Neural crest cell (in vitro differentiated cells): Measurements from ENCODE around the gene CST4. TPM values are rescaled to one million over a fixed set of nuclear protein-coding genes. Genes with fewer than 3 reads are reported as not detected.
"Not testable (repeated sequence)": the region's sequence is repeated elsewhere in the genome, so short reads cannot be mapped to it uniquely, and the experiment has no call there.

ENCODE experiments used
- DNase-seq: peaks from one replicate; pipeline ENCODE4 v3.0.0; 2021; ENCODE audit warnings: low read depth, mixed read lengths, low spot score
- H3K27ac Mint-ChIP-seq: one replicate; pipeline ENCODE4 v1.8.0; 2021; ENCODE audit warnings: mild to moderate bottlenecking, mixed read lengths; ENCODE audit not compliant: unreplicated experiment
- H3K27me3 Mint-ChIP-seq: 2 replicates; pipeline ENCODE4 v1.8.0; 2021; ENCODE audit warnings: low read depth, mild to moderate bottlenecking, mixed read lengths
- H3K36me3 Mint-ChIP-seq: 2 replicates; pipeline ENCODE4 v1.8.0; 2021; ENCODE audit warnings: low read depth, mild to moderate bottlenecking, mixed read lengths
- H3K4me1 Mint-ChIP-seq: 2 replicates; pipeline ENCODE4 v1.8.0; 2021; ENCODE audit warnings: mixed read lengths
- H3K4me3 Mint-ChIP-seq: one replicate; pipeline ENCODE4 v1.8.0; 2021; ENCODE audit warnings: mild to moderate bottlenecking, mixed read lengths
- H3K9me3 Mint-ChIP-seq: 2 replicates; pipeline ENCODE4 v1.8.0; 2021; ENCODE audit warnings: mixed read lengths
- CTCF ChIP-seq: fragments of 200-600 bp; sonication (generic); conservative IDR thresholded peaks from 2 replicates; pipeline ENCODE4 v1.5.0; 2021; ENCODE audit warnings: antibody characterized with exemption, mild to moderate bottlenecking
- total RNA-seq: library from RNA; stranded (reverse); gene quantifications from 2 replicates; pipeline ENCODE4 v1.2.1, GENCODE V29; 2021

Gene CST4
- total RNA-seq, 1 donor from 2014 or later = not detected

- TF ChIP-seq CTCF = no peak
- H3K9me3 Mint-ChIP-seq = no peaks in the 10 kb centered on the region
- H3K4me1 Mint-ChIP-seq = no peaks in the 10 kb centered on the region
- no peaks in the 10 kb centered on the region for H3K27me3 Mint-ChIP-seq
- no peak for DNase-seq
- no peak overlapping the region for H3K4me3 Mint-ChIP-seq
- no peak overlapping the region for H3K27ac Mint-ChIP-seq
- no peaks in the 10 kb centered on the region for H3K36me3 Mint-ChIP-seq
Measured at GRCh38 chr20:23659989-23660837, 28.6 kb downstream of the CST4 start.

GRCh38 chr20:23659610-23659988 is 29.2 kb downstream of the CST4 start:
- H3K27ac Mint-ChIP-seq, DNase-seq, H3K36me3 Mint-ChIP-seq, H3K27me3 Mint-ChIP-seq, H3K4me3 Mint-ChIP-seq, H3K4me1 Mint-ChIP-seq, H3K9me3 Mint-ChIP-seq: not testable (repeated sequence)

- Mint-ChIP-seq H3K27ac (peak overlapping the region; percentile 3), H3K9me3 (no peaks in the 10 kb centered on the region), H3K36me3 (no peaks in the 10 kb centered on the region), H3K4me3 (no peak overlapping the region), H3K4me1 (no peaks in the 10 kb centered on the region), H3K27me3 (no peaks in the 10 kb centered on the region)
- TF ChIP-seq CTCF = no peak
- no peak for DNase-seq
Measured at GRCh38 chr20:23658989-23659609, 29.7 kb downstream of the CST4 start.

- Mint-ChIP-seq H3K27ac (peak overlapping the region; percentile 5), H3K9me3 (no peaks in the 10 kb centered on the region), H3K27me3 (no peaks in the 10 kb centered on the region), H3K4me1 (no peaks in the 10 kb centered on the region), H3K36me3 (no peaks in the 10 kb centered on the region), H3K4me3 (no peak overlapping the region)
- no peak for TF ChIP-seq CTCF
- no peak for DNase-seq
Measured at GRCh38 chr20:23658336-23658735, 30.5 kb downstream of the CST4 start.

- no peak for DNase-seq
- TF ChIP-seq CTCF = no peak
- Mint-ChIP-seq H3K9me3 (no peaks in the 10 kb centered on the region), H3K4me3 (no peak overlapping the region), H3K27ac (no peak overlapping the region), H3K27me3 (no peaks in the 10 kb centered on the region), H3K4me1 (no peaks in the 10 kb centered on the region), H3K36me3 (no peaks in the 10 kb centered on the region)
Measured at GRCh38 chr20:23657202-23657601, 31.6 kb downstream of the CST4 start.

- H3K27ac Mint-ChIP-seq = no peak overlapping the region
- H3K4me1 Mint-ChIP-seq = no peaks in the 10 kb centered on the region
- H3K9me3 Mint-ChIP-seq = no peaks in the 10 kb centered on the region
- H3K36me3 Mint-ChIP-seq = no peaks in the 10 kb centered on the region
- H3K27me3 Mint-ChIP-seq = no peaks in the 10 kb centered on the region
- H3K4me3 Mint-ChIP-seq = no peak overlapping the region
- no peak for DNase-seq
- TF ChIP-seq CTCF = no peak
Measured at GRCh38 chr20:23656372-23656771, 32.5 kb downstream of the CST4 start.
